Hematopoietic multipotent progenitor cell treated with erythropoietin and hydrocortisone succinate and interleukin-3 and kit ligand, for 15 days (in vitro differentiated cells): ENCODE data around the gene MRPL55.
"Not testable (repeated sequence)": the region's sequence is repeated elsewhere in the genome, so short reads cannot be mapped to it uniquely, and the experiment has no call there.

Experiments used
- DNase-seq: peaks from one replicate; pipeline ENCODE4 v3.0.0-alpha.2; 2015; ENCODE audit warnings: low spot score

Gene MRPL55

DNA sequence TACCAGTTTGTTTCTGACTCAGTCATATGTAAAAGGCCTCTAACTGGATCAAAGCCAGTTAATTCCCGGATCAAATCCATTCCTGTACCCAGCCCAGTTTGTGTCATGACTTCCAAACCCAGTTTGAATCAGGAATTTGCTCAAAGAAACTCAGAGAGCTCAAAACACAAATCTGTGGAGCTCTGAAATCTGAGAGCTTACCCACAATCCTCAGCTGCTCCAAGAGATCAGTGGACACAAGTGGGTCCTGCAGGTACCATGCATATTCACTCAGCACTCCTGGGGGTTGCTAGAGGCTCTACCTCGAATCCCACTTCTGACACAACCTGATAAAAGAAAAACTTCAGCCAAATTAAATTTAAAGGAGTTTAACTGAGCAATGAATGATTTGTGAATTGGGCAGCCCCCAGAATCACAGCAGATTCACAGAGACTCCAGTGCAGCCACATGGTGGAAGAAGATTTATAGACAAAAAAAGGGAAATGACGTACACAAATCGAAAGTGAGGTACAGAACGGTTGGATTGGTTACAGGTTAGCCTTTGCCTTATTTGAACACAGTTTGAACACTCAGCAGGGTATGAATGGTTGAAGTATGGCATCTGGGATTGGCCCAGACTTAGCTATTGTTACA is 11.9 kb upstream of the MRPL55 start:
- DNase-seq, result no peak

DNA sequence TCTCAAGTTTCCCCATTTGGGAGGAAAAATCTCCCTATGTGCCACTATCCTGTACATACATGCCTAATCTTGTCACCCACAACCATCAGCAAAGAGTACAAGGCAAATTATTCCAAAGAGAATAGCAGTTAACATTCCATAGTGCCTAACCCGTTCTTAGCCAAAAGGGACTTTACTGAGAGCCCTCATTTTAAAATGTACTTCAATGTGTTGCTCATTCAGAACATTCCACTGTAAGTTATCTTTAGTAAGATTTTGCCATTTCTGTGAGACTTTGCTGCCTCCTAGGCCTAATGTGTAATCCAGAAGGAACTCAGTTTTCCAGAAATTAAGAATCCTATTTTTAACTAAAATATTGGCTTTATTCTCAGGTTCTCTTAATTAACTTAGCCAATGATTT is 11.3 kb upstream of the MRPL55 start:
- no peak for DNase-seq

DNA sequence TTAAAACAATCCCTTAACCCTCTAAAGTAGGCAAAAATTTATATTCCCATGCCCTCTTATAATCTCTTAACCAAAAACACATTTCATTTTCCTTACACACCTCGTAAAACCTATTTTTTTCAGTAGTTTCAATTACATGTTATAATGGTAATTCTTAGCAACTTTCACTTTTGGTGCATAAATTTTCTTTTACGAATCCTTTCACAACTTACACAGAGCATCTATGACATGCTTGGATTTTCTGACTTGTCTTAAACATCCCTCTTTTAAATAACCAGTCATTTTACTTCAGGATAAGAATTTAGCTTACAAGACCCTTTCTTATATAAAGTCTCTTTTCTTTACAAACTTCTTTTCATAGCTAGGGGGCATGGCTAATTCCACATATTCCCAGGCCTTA is 8.9 kb upstream of the MRPL55 start:
- DNase-seq, result no peak

DNA sequence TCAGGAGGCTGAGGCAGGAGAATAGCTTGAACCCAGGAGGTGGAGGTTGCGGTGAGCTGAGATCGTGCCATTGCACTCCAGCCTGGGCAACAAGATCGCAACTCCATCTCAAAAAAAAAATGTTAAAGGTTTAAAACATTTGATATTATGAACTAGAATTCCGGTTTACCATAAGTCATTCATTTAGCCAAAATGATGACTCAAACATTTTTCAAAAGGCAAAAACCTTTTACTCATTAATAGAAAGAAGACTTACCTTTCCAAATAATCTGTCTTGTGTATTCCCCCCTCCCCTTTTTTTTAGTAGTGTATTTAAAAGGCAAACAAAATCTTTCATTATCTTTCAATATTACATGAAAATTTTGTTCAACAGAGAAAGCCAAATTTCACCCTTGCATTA is 8.2 kb upstream of the MRPL55 start:
- DNase-seq, result no peak

DNA sequence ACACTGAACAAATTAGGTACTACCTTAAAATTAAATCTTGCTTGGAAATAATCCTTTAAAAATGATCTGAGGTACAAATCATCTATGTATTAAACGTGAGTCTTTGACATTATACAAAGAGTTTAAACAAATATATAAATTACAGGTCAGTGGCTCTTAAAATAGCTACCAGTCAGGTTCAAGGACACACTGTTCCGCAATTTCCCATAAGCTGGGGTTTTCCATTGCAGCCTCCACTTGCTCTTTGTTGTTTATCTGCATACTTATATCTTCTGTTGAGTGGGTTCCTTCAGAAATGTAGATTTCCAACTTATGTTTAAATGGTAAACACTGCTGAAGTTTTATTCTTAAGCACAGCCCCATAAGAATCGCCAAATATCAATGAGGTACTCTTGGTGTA is 5.7 kb upstream of the MRPL55 start:
- no peak for DNase-seq

DNA sequence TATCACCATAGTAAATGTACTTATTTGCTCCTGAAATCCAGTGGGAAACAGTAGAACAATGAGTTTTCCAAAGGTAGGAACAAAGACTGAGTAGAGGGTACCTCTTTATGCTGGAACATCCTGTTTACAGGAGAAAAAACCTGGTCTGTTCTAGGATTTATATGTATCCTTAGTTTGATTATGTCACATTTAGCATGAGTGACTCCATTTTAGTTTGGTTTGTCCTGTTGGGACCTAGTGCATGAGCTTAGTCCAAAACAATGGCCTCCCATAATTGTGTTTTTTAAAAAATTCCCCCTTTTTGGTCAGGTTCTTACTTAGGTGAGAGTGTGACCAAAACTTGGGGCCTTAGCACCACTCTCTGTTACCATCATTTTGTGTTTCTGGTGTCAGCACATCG is 3.5 kb upstream of the MRPL55 start:
- no peak for DNase-seq

DNA sequence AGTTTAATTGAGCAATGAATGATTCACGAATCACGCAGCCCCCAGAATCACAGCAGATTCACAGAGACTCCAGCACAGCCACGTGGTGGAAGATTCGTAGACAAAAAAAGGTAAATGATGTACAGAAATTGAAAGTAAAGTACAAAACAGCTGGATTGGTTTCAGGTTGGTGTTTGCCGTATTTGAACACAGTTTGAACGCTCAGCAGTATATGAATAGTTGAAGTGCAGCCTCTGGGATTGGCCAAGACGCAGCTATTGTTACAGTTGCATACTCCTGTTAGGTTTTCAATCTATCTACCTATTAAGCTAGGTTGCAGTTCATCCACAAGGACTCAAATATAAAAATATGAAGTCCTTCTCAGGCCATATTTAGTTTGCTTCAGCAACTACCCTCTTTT is 3.1 kb upstream of the MRPL55 start:
- no peak for DNase-seq

DNA sequence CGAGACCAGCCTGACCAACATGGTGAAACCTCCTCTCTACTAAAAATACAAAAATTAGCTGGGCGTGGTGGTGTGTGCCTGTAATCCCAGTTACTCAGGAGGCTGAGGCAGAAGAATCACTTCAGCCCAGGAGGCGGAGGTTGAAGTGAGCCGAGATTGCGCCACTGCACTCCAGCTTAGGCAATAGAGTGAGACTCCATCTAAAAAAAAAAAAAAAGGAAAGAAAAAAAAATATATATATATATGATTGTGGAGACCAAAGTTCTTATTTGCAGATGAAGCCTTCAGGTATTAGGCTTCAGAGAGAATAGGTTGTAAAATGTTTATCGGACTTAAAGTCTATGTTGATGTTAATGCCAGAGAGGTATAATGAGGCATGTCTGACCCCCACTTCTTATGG is 2.2 kb upstream of the MRPL55 start:
- DNase-seq, result not testable (repeated sequence)

DNA sequence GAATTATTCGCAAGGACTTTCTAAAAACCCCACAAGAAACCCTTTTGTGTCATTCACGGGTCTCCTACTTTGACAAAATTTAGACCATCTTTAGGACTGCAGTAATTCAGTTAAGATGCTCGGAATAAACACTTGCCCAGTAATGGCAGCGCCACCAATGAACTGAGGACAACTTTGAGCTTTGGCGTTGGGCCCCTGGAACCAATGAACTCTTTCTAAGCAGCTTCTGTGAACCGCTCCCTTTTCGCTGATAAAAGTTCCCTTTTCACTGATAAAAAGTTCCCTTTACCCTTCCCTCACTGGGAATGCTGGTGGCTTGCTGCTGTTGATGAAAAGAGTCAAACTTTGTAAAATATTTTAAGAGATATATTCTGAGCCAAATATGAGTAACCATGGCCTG is 1.5 kb upstream of the MRPL55 start:
- no peak for DNase-seq

DNA sequence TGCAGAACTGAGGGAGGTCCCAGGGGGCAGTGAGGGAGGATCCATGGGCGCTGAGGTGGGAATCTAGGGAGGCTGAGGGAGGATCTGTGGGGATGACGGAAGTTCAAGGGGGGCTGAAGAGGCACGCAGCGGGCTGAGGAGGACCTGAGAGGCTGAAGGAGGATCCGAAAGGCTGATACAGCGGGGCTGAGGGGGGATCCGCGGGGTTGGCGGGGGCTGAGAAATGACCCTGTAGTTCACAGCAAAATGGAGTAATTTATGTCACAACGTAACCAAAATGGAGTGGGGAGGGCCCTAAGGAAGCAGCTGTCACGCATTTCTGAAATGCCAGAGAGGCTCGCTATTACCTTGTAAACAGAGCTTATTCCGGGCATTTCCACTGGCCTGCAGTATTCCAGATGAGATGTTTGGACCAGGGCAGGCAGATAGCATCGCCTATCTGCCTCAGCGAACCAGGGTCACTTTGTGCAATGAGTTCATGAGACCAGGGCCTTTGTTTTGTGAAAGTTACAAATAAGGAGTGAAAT is 926 bp upstream of the MRPL55 start:
- DNase-seq, result no peak

DNA sequence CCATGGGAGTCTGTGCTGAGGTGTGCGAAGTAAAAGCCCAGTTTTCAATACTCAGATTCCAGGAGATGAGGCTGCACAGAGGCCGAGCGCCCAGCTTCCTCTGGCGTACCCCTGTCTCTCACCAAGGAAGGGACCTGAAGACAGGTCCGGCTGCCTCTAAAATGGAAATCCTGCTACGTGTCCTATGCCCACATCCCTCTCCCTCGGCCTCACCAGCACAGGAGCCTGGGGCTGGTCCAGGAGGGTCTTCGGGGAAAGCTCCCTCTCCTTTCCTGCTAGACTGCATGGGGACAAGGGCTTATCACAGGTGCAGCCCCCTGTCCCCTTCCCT is 392 bp downstream of the MRPL55 start:
- DNase-seq, result no peak

DNA sequence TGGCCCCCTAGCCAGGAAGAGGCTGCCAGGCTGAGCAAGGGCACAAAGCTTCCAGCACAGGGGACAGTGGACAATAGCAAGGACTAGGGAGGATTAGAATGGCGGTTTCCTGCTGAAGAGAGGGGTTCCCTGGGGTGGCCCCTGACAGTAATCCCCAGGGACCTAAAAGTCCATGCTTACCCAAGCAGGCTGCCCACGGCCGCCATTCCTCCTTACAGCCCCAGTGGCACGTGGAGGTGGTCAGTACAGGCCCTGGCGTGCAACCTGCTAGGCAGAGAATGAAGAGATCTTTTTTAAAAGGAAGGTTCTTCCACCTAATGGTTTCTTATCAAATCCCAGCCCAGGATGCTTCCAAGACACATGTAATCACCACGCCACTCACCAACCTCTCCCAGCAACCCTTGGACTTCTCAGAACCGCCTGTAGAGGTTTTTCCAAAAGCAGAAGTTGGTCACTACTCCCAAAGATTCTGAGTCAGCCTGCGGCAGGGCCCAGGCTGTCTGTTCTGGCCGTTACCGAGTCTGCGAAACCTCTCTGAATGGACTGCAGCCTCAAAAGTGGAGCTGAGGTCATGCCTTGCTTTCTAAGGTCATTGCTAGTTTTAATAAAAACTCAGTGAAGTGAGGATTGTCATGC is 926 bp downstream of the MRPL55 start:
- DNase-seq, result no peak

DNA sequence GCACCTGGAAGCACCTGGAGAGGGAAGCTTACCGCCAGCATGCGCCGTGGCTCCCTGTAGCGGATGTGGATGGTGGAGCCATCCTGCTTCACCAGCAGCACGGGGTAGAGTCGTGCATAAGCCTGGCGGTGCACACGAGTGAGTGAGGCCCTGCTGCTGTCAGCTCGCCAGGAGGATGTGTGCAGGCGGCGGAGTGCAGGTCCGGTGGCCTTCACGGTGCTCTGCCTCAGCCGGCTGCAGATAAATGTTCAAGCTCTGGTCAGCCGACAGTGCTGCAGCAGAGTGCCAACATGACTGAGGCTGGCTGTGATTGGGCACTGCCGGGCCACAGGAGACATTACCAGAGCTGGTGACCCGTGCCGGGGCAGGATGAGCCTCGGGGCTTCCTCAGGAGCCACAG is 1.5 kb downstream of the MRPL55 start:
- no peak for DNase-seq

DNA sequence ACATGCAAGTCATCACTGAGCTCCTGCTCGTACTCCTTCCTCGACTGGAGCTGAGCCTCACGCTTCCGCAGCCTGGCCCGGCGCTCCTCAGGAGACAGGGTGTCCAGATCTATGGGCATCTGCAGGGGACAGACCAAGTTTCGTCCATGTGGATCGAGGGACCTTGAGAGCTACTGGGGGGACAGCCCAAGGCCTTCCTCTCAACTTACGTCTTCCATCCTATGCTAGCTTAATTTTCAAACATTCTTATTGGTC is 2.4 kb downstream of the MRPL55 start:
- no peak for DNase-seq

DNA sequence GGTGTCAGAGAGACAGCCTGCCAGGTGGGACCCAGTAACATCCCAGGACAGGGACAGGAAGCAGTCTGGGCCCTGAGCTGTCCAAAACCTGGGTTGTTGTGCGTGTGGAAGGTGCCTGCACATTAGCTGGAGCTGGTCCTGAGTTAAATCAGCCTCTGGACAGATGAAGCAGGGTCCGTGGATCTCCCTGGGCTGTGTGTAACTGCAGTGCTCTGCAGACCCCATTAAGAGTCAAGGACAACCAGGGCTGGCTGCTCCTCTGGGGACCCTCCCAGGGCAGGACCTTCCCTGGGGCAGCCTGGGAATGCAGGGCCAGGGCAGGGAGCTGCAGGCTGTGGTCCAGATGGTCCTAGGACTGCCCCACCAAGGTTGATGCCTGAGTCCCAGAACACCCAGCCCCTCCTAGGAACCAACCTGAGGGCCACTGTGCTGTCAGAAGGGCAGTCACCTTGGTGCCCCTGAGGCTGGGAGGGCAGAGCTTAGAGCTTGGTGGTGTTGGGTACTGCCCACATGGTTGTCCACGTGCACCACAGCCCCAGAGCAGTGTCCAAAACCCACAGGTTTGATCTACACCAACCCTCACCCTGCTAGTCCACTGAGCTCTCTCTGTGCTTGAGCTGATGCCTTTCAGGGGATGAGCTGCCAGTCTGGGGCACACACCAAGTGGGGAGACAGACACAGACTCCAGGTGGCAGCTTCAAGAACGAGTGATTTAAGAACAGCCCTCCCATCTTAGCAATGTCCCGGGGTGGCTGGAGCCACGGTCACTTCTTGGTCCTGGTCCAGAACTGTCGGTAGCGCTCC is 2.9 kb downstream of the MRPL55 start:
- DNase-seq, result no peak

DNA sequence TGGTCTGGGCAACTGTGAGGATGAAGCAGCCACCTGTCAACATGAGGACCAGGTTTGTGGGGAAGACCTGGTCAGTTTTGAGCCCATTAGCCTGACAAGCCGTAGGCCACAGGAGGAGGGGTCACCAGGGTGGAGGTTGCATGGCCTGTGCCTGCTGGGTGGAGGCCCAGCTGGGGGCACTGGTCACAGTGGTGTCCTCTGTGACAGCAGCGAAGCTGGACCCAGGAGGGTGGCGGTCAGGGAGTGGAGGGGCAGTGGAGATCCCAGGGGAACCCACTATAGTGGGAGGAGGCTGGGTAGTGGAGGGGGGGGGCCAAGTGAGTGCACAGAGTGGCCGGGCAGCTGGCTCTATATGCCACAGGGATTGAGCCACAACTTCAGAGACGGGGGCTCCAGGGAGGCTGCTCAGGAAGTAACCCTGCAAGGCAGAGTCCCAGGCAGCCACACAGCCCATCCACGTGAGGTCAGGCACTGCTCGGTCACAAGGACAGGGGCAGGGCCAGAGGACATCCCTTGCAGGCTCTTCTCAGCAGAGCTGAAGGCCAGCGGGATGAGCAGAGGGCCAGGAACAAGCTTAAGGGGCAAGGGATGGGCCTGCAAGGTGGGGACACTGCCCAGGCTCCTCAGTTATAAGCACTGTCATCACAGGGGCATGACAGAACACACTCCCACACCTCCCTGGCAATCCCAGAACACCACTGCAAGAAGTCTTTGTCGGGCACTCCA is 3.7 kb downstream of the MRPL55 start:
- no peak for DNase-seq

DNA sequence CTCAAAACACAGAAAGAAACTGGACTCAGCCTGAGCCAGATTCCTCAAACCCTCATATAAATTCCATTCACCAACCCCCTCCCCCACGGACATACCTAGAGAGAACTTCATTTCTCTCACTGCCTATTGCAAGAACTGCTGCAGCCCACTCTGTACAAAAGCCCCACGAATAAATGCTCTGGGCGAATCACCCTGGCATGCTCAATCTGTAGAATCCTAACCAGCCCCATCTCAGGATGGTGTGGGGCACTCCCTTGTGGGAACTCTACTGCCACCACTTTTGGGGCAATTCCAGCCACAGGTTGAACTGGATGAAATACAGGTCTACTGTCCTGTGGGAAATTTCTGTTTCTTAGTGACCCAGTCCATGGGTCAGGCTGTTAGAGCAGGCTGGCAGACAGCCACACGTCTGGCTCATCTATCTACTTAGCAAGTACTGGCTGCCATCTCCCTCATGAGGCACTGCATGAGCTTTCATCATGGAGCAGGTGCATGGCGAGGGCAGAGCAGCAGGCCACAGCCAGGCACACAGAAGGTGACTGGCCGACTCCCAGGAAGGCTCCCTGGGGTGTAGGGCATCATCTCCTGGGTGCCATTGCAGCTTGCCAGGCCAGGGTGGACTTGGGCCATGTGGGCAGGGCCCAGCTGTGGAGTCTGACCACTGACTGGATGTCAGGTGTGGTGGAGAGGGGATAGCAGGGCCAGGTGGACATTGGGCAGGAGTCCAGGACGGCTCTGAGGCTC is 4.4 kb downstream of the MRPL55 start:
- DNase-seq, result no peak

DNA sequence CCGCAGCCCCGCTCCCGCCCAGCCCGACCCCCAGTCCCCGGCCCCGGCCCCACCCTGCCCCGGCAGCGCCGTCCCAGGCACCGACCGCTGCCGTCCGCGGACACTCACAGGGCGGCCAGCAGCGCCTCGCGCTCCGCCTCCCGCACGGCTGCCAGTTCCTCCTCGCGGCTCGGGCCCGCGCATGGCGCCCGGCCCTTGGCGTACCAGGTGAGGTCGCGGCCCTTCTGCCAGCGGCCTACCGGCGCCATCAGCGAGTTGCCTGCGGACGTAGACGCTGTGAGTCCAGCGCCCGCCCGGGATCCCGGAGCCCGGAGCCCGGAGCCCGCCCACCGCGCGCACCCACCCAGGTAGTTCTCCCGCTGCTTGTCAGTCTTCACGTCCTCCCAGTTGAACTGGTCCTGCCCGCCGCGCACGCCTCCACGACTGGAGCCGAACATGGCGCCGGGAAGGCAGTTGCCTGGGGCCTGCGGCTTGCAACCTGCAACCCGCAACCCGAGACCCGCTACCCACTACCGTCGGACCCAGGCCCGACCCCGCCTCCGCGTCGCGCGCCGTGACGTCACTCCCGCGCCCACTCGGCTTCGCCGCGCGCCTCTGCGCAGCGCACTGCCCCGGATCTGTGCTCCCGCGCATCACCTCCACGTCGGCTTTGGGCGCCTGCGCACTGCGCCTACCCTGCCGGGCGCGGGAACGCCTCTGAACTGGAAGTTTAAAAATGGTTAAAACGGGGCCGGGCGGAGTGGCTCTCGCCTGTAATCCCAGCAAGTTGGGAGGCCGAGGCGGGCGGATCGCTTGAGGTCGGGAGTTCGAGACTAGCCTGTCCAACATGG is 6.1 kb downstream of the MRPL55 start, which contains the start of gene C1orf35:
TSS of gene C1orf35 (minus strand) at position 535 of the 830 bp plus-strand sequence. CDS start at position 437, 98 bp downstream.
- DNase-seq, result peak; percentile 85

DNA sequence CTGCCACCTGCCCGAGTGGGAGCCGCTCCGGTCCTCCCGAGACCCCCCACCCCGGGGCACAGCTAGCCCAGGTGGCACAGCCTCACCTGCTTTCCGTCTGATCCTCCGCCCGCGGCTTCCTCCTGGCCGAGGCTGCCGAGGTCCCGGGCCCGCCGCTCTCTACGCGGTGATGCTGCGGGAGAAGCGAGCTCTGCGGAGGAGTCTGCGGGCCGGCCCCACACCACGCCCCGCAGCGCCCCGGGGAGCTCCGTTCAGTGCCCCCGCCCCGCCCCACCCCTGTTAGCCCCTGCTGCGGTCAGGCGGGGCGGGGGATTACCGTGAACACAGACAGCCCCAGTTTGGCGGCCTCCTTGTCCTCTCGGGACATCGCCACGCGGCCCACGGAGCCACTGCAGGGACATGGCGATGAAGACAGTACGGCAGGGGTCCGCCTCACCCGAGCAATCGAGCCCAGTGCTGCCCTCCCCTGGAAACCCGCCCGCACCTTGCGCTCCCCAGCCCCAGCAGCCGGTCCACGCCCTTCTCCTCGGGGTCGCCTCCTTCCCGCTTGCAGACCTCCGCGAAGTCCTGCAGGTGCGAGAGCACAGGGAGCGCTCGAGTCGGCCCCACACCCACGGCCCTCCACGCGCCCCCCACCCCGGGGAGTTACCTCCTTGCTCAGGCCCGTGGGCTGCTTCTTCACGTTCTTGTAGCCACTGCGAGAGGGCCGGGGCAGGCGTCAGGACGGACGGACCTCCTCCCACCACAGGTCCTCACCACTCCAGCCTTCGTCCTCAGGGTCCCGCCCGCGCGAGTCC is 6.9 kb downstream of the MRPL55 start:
- DNase-seq, result peak; percentile 56

DNA sequence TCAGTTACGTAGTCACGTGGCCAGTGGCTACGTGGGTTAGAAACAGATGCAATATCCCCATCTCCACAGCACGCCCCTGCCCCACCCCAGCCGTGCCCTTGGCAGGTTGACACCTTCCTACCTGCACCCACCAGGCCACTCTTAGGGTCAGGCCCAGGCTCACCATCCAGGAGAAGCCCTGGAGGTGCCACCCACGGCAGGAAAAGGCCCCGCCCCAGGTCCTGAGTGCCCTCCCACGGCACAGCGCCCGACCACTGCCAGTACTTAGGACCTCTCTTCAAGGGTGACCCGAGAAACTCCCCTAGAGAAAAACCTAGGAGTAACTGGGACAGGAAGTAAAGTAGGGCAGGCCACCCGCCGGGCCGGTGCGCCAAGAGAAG is 7.5 kb downstream of the MRPL55 start:
- DNase-seq, result no peak
